ENCODE data around the gene SLC6A4. TPM values are rescaled to one million over a fixed set of nuclear protein-coding genes. Genes with fewer than 3 reads are reported as not detected.

Gene SLC6A4
- total RNA-seq, 1 experiment from 2014 or later, result 20.6 TPM

DNA sequence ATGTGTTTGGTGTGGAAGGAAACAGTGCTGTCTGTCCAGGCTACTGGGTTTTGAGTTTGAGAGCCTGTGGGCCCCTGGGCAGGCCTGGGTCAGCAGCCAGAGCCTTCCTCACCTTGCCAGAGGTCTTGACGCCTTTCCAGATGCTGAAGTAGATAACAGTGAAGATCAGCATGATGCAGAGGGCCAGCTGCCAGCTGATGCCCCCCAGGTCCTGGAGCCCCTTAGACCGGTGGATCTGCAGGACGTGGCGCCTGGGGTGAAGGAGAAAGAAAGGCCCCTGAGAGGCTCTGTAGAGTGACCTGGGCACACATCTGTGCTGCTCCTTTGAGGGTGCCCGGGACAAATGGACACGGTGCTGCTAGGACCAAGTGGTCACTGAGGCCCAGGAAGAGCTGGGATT lies 18.4 kb downstream of the SLC6A4 start:
- DNase-seq, result no peak
- H3K9me3 Mint-ChIP-seq (ENCODE audit: unreplicated experiment), result peaks cover 10% of the 10 kb centered on the region
- H3K27ac Mint-ChIP-seq (ENCODE audit: unreplicated experiment), result no peak overlapping the region
- CTCF ChIA-PET, result no interaction called here
- POLR2A ChIA-PET, result no interaction called here
- H3K4me1 Mint-ChIP-seq (ENCODE audit: low read depth, unreplicated experiment), result peaks cover 24% of the 10 kb centered on the region
- no peaks in the 10 kb centered on the region for H3K27me3 ChIP-seq (replicated peaks; ENCODE audit: control insufficient read depth, insufficient read depth, low read length)
- H3K4me3 Mint-ChIP-seq (ENCODE audit: unreplicated experiment), result no peak overlapping the region
- TF ChIP-seq, protein P1, sequence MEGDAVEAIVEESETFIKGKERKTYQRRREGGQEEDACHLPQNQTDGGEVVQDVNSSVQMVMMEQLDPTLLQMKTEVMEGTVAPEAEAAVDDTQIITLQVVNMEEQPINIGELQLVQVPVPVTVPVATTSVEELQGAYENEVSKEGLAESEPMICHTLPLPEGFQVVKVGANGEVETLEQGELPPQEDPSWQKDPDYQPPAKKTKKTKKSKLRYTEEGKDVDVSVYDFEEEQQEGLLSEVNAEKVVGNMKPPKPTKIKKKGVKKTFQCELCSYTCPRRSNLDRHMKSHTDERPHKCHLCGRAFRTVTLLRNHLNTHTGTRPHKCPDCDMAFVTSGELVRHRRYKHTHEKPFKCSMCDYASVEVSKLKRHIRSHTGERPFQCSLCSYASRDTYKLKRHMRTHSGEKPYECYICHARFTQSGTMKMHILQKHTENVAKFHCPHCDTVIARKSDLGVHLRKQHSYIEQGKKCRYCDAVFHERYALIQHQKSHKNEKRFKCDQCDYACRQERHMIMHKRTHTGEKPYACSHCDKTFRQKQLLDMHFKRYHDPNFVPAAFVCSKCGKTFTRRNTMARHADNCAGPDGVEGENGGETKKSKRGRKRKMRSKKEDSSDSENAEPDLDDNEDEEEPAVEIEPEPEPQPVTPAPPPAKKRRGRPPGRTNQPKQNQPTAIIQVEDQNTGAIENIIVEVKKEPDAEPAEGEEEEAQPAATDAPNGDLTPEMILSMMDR (IDR thresholded peaks at IDR 0.05; ENCODE audit: insufficient read depth in 1 of 2, low read depth in 1 of 2, low read length in 1 of 2, severe bottlenecking in 1 of 2, unreplicated experiment in 1 of 2), result no peak
- H3K4me1 ChIP-seq, result peaks cover 24% of the 10 kb centered on the region
- peaks cover 28% of the 10 kb centered on the region for H3K36me3 Mint-ChIP-seq (ENCODE audit: insufficient read depth, unreplicated experiment)
- H3K36me3 ChIP-seq (ENCODE audit: control insufficient read depth, insufficient read depth, low read length), result no peaks in the 10 kb centered on the region; the same call in none of the 2 replicates
- no peaks in the 10 kb centered on the region for H3K27me3 Mint-ChIP-seq (ENCODE audit: insufficient read depth, unreplicated experiment)
- intact Hi-C loops (cut with micrococcal nuclease; ENCODE audit: unreplicated experiment), result no loop called here
- no peak overlapping the region for H3K4me3 ChIP-seq (ENCODE audit: low read depth, low read length)
- H3K9me3 ChIP-seq, result no peaks in the 10 kb centered on the region
- no TSS peak for BruUV-seq (replicated peaks)

DNA sequence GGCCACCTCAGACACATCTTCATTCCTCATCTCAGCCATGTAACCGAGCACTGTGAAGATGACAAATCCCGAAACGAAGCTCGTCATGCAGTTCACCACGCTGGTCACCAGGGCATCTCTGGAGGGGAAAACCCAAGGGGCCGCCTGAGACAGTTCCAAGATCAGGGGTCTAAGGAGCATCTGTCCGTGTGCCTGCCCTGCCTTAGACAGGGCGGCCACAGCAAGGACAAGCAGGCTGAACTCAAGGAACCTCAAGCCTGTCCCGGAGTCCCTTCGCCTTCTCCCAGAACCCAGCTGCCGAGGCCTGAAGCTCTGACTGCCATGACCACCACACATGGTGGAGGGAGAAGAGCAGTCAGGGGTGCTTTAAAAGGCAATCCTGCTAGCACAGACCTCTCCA lies 22.7 kb downstream of the SLC6A4 start:
- Mint-ChIP-seq H3K4me3 (ENCODE audit: unreplicated experiment) (no peak overlapping the region), H3K27me3 (ENCODE audit: insufficient read depth, unreplicated experiment) (no peaks in the 10 kb centered on the region), H3K4me1 (ENCODE audit: low read depth, unreplicated experiment) (no peaks in the 10 kb centered on the region), H3K27ac (ENCODE audit: unreplicated experiment) (no peak overlapping the region), H3K36me3 (ENCODE audit: insufficient read depth, unreplicated experiment) (peaks cover 25% of the 10 kb centered on the region), H3K9me3 (ENCODE audit: unreplicated experiment) (peaks cover 10% of the 10 kb centered on the region)
- POLR2A ChIA-PET, result no interaction called here
- TF ChIP-seq, protein P1 (IDR thresholded peaks at IDR 0.05; ENCODE audit: insufficient read depth in 1 of 2, low read depth in 1 of 2, low read length in 1 of 2, severe bottlenecking in 1 of 2, unreplicated experiment in 1 of 2), result no peak
- no peaks in the 10 kb centered on the region for H3K27me3 ChIP-seq (replicated peaks; ENCODE audit: control insufficient read depth, insufficient read depth, low read length)
- intact Hi-C loops (cut with micrococcal nuclease; ENCODE audit: unreplicated experiment), result no loop called here
- no peaks in the 10 kb centered on the region for H3K4me1 ChIP-seq
- no TSS peak for BruUV-seq (replicated peaks)
- no peaks in the 10 kb centered on the region; the same call in none of the 2 replicates for H3K36me3 ChIP-seq (ENCODE audit: control insufficient read depth, insufficient read depth, low read length)
- no peaks in the 10 kb centered on the region for H3K9me3 ChIP-seq
- CTCF ChIA-PET, result no interaction called here
- no peak for DNase-seq
- H3K4me3 ChIP-seq (ENCODE audit: low read depth, low read length), result no peak overlapping the region

DNA sequence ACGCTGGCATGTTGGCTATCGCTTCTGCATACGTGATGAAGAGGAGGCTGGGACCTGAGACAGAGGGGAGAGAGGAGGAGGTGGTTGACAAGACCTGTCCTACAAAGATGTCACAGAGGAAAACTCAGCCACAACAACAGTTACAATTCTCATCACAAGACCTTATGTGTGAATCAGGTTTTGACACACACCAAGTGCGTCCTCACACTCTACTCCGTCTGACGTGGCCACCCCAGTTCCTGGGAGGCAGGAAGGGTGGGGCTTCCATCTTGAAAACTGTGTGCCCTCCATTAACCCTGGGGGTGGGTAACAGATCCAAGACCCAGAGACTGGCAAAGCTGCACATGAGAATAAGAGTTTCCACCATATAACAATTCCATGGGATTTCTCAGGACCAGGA lies 24.1 kb downstream of the SLC6A4 start:
- peaks cover 10% of the 10 kb centered on the region for H3K9me3 Mint-ChIP-seq (ENCODE audit: unreplicated experiment)
- H3K27ac Mint-ChIP-seq (ENCODE audit: unreplicated experiment), result no peak overlapping the region
- BruUV-seq (replicated peaks), result no TSS peak
- peaks cover 13% of the 10 kb centered on the region for H3K36me3 Mint-ChIP-seq (ENCODE audit: insufficient read depth, unreplicated experiment)
- H3K4me3 ChIP-seq (ENCODE audit: low read depth, low read length), result no peak overlapping the region
- no peaks in the 10 kb centered on the region for H3K27me3 ChIP-seq (replicated peaks; ENCODE audit: control insufficient read depth, insufficient read depth, low read length)
- no peak for DNase-seq
- H3K4me3 Mint-ChIP-seq (ENCODE audit: unreplicated experiment), result no peak overlapping the region
- ChIA-PET POLR2A (no interaction called here), CTCF (no interaction called here)
- no peaks in the 10 kb centered on the region; the same call in 1 of the 2 replicates for H3K36me3 ChIP-seq (ENCODE audit: control insufficient read depth, insufficient read depth, low read length)
- TF ChIP-seq, protein P1 (IDR thresholded peaks at IDR 0.05; ENCODE audit: insufficient read depth in 1 of 2, low read depth in 1 of 2, low read length in 1 of 2, severe bottlenecking in 1 of 2, unreplicated experiment in 1 of 2), result no peak
- no peaks in the 10 kb centered on the region for H3K9me3 ChIP-seq
- intact Hi-C loops (cut with micrococcal nuclease; ENCODE audit: unreplicated experiment), result no loop called here
- no peaks in the 10 kb centered on the region for H3K4me1 ChIP-seq
- no peaks in the 10 kb centered on the region for H3K4me1 Mint-ChIP-seq (ENCODE audit: low read depth, unreplicated experiment)
- no peaks in the 10 kb centered on the region for H3K27me3 Mint-ChIP-seq (ENCODE audit: insufficient read depth, unreplicated experiment)
